Liver (tissue), 3 donors: ENCODE results near the gene SIPA1L3.

Experiments
- ATF3 ChIP-seq: IDR thresholded peaks from 2 replicates; pipeline ENCODE4 v1.6.1; 2016; ENCODE audit warnings: antibody characterized with exemption
- CTCF ChIP-seq: fragments of 150-350 bp; IDR thresholded peaks from 2 replicates; pipeline ENCODE4 v1.5.1; 2017; ENCODE audit warnings: improper control_type of control experiment, low read depth, low read length; ENCODE audit not compliant: missing input control
- EGR1 ChIP-seq, 2 donors: IDR thresholded peaks; 2 replicates each; pipeline ENCODE4 v1.6.1; 2016 to 2018; ENCODE audit warnings: antibody characterized with exemption in 2 of 2, low read depth in 2 of 2
- FOXA2 ChIP-seq: IDR thresholded peaks from 2 replicates; pipeline ENCODE4 v1.6.1; 2016; ENCODE audit warnings: antibody characterized with exemption
- GABPA ChIP-seq, 2 donors: IDR thresholded peaks in 1 of 2; conservative IDR thresholded peaks in 1 of 2; 2 replicates each; pipeline ENCODE4 v1.6.1; 2016; ENCODE audit warnings: antibody characterized with exemption in 2 of 2, mild to moderate bottlenecking in 1 of 2, moderate library complexity in 1 of 2
- JUND ChIP-seq, 2 donors: IDR thresholded peaks; 2 replicates each; pipeline ENCODE4 v1.6.1; 2016; ENCODE audit warnings: antibody characterized with exemption in 2 of 2
- MAX ChIP-seq: IDR thresholded peaks from 2 replicates; pipeline ENCODE4 v1.6.1; 2016; ENCODE audit warnings: antibody characterized with exemption
- RAD21 ChIP-seq, 2 donors: IDR thresholded peaks; 2 replicates each; pipeline ENCODE4 v1.6.1; 2016; ENCODE audit warnings: antibody characterized with exemption in 2 of 2, mild to moderate bottlenecking in 2 of 2
- SP1 ChIP-seq: IDR thresholded peaks from 2 replicates; pipeline ENCODE4 v1.6.1; 2018; ENCODE audit warnings: antibody characterized with exemption, mild to moderate bottlenecking
- YY1 ChIP-seq: IDR thresholded peaks from 2 replicates; pipeline ENCODE4 v1.6.1; 2016; ENCODE audit warnings: antibody characterized with exemption, mild to moderate bottlenecking
- donor health status: healthy.
- donor health status: healthy.

- TF ChIP-seq ATF3 (no peak), CTCF (no peak), MAX (no peak), YY1 (no peak), SP1 (no peak), FOXA2 (no peak), EGR1 (IDR thresholded peaks at IDR 0.05; ENCODE audit: low read depth in 2 of 2) (no peak), GABPA (IDR thresholded peaks at IDR 0.05 in 1 of 2, conservative IDR thresholded peaks at IDR 0.05 in 1 of 2) (no peak), JUND (IDR thresholded peaks at IDR 0.05) (no peak), RAD21 (IDR thresholded peaks at IDR 0.05) (no peak)
Observed at GRCh38 chr19:38168637-38169036, 261.6 kb downstream of the SIPA1L3 start.
